ENCODE measurements around the gene ZNF668.

ZNF668 gene

GRCh38 chr16:31113121-31114120 lies 39.4 kb upstream of the ZNF668 start:
- DNase-seq (ENCODE audit: low spot score): no peak
- TF ChIP-seq, protein P1, sequence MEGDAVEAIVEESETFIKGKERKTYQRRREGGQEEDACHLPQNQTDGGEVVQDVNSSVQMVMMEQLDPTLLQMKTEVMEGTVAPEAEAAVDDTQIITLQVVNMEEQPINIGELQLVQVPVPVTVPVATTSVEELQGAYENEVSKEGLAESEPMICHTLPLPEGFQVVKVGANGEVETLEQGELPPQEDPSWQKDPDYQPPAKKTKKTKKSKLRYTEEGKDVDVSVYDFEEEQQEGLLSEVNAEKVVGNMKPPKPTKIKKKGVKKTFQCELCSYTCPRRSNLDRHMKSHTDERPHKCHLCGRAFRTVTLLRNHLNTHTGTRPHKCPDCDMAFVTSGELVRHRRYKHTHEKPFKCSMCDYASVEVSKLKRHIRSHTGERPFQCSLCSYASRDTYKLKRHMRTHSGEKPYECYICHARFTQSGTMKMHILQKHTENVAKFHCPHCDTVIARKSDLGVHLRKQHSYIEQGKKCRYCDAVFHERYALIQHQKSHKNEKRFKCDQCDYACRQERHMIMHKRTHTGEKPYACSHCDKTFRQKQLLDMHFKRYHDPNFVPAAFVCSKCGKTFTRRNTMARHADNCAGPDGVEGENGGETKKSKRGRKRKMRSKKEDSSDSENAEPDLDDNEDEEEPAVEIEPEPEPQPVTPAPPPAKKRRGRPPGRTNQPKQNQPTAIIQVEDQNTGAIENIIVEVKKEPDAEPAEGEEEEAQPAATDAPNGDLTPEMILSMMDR (IDR thresholded peaks at IDR 0.05; ENCODE audit: borderline replicate concordance, control extremely low read depth, extremely low read depth, insufficient read depth, missing control alignments): no peak
- in situ Hi-C loops (cut with MboI; ENCODE audit: low sequenced_read_pairs, unreplicated experiment): no loop called here

GRCh38 chr16:31112711-31113110 lies 38.7 kb upstream of the ZNF668 start:
- in situ Hi-C loops (cut with MboI; ENCODE audit: low sequenced_read_pairs, unreplicated experiment): no loop called here
- TF ChIP-seq, protein P1 (IDR thresholded peaks at IDR 0.05; ENCODE audit: borderline replicate concordance, control extremely low read depth, extremely low read depth, insufficient read depth, missing control alignments): no peak
- no peak for DNase-seq (ENCODE audit: low spot score)

- in situ Hi-C loops (cut with MboI; ENCODE audit: low sequenced_read_pairs, unreplicated experiment): no loop called here
- DNase-seq (ENCODE audit: low spot score): no peak
- TF ChIP-seq, protein P1 (IDR thresholded peaks at IDR 0.05; ENCODE audit: borderline replicate concordance, control extremely low read depth, extremely low read depth, insufficient read depth, missing control alignments): no peak
Measured at GRCh38 chr16:31111881-31112466, 37.9 kb upstream of the ZNF668 start.

DNA sequence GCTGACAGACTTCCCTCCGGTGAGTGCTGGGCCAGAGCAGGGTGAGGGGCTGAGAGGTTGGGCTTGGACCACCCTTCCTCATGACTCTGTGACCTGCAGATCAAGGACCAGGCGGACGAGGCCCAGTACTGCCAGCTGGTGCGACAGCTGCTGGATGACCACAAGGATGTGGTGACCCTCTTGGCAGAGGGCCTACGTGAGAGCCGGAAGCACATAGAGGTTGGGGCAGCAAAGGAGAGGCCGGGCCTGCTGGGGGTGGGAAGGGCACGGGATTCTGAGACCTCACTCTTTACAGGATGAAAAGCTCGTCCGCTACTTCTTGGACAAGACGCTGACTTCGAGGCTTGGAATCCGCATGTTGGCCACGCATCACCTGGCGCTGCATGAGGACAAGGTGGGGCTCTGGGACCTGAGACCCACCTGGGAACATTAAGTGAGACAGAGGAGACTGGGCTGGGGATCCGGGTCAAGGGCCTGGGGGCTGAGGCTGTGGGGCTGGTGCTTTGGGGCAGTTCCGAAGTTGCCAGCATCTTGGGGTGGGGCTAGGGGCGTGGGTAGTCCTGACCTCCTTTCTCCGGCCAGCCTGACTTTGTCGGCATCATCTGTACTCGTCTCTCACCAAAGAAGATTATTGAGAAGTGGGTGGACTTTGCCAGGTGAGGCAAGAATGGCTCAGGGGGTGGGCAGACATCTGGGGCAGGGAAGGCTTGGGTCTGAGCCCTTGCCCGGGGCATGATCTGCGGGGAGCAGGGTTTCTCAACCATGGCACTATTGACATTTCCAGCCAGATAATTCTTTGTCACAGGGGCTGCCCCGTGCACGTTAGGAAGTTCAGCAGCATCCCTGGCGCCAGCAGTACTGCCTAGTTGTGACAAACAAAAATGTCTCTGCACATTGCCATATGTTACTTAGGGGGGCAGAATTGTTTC lies 36.3 kb upstream of the ZNF668 start:
- in situ Hi-C loops (cut with MboI; ENCODE audit: low sequenced_read_pairs, unreplicated experiment): no loop called here
- no peak for DNase-seq (ENCODE audit: low spot score)

DNA sequence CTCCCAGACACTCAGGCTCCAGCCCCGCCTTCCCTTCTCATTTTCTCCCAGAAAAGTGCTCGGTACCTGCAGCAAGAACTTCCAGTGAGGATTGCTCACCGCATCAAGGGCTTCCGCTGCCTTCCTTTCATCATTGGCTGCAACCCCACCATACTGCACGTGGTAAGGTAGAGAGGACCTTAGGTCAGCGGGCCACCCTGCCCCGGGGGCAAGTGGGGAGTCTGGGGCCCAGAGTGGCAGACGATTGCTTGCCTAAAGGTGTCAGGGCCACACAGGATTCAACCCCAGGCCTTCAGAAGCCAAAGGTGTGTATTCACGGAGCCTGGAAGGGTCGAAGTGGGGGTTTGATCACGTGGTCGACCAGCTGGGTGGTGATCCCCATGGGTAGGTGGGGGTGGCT lies 35.6 kb upstream of the ZNF668 start:
- in situ Hi-C loops (cut with MboI; ENCODE audit: low sequenced_read_pairs, unreplicated experiment): no loop called here
- TF ChIP-seq, protein P1 (IDR thresholded peaks at IDR 0.05; ENCODE audit: borderline replicate concordance, control extremely low read depth, extremely low read depth, insufficient read depth, missing control alignments): no peak
- no peak for DNase-seq (ENCODE audit: low spot score)

More for the DNA sequence above, 36.3 kb upstream of the ZNF668 start:
- TF ChIP-seq, protein P1 (IDR thresholded peaks at IDR 0.05; ENCODE audit: borderline replicate concordance, control extremely low read depth, extremely low read depth, insufficient read depth, missing control alignments): no peak
